Aorta (tissue), 5 donors: ENCODE data around the gene ALDH8A1. TPM values are rescaled to one million over a fixed set of nuclear protein-coding genes. Genes with fewer than 3 reads are reported as not detected.

Source experiments
- ATAC-seq: fragments of 200-7000 bp; cut with Tn5 transposase; one replicate; pipeline ENCODE4 v1.9.1; 2022; ENCODE audit warnings: moderate library complexity; ENCODE audit not compliant: low FRiP score
- DNase-seq, 2 donors: peaks; one replicate each; pipeline ENCODE4 v3.0.0-alpha.2; 2020
- H3K27ac ChIP-seq, 2 donors: one replicate each; pipeline ENCODE4 v1.5.1; 2013; ENCODE audit warnings: low read length in 2 of 2, mild to moderate bottlenecking in 2 of 2, moderate library complexity in 2 of 2, control low read depth in 1 of 2, inconsistent platforms in 1 of 2, low read depth in 1 of 2
- H3K27me3 ChIP-seq, 2 donors: one replicate each; pipeline ENCODE4 v1.6.1; 2013; ENCODE audit warnings: control low read depth in 1 of 2, low read length in 1 of 2, mild to moderate bottlenecking in 1 of 2, moderate library complexity in 1 of 2; ENCODE audit not compliant: insufficient read depth in 2 of 2, control insufficient read depth in 1 of 2
- H3K36me3 ChIP-seq, 2 donors: one replicate each; pipeline ENCODE4 v1.6.1; 2013; ENCODE audit warnings: control low read depth in 1 of 2, low read length in 1 of 2, mild to moderate bottlenecking in 1 of 2; ENCODE audit not compliant: insufficient read depth in 2 of 2, control insufficient read depth in 1 of 2
- H3K4me1 ChIP-seq, 2 donors: one replicate each; pipeline ENCODE4 v1.6.1; 2013; ENCODE audit warnings: low read length in 2 of 2, control low read depth in 1 of 2, mild to moderate bottlenecking in 1 of 2, moderate library complexity in 1 of 2; ENCODE audit not compliant: insufficient read depth in 2 of 2, control insufficient read depth in 1 of 2
- H3K4me3 ChIP-seq, 2 donors: one replicate each; pipeline ENCODE4 v1.5.1; 2013; ENCODE audit warnings: low read length in 2 of 2, control low read depth in 1 of 2, mild to moderate bottlenecking in 1 of 2
- H3K9me3 ChIP-seq: one replicate; pipeline ENCODE4 v1.6.1; 2013; ENCODE audit warnings: mild to moderate bottlenecking, low read length; ENCODE audit not compliant: control insufficient read depth
- WGBS, 2 donors: extraction: QIAGEN DNeasy Blood & Tissue Kit; methylation state at CpG; one replicate each; pipeline ENCODE4 v1.1.7; 2013; 5-methylcytosine and 5-hydroxymethylcytosine counted together
- intact Hi-C, 2 donors: fragments of 100-400 bp; cut with DNase I; formaldehyde crosslinking; loops; one replicate each; pipeline versions ENCODE4 v1.14.2 to v1.15.0; 2022
- polyA plus RNA-seq, 2 donors: library from polyadenylated mRNA; stranded (reverse); fragments of 200-250 nt; gene quantifications; one replicate each; pipeline ENCODE4 v1.2.3, GENCODE V29; 2013
- total RNA-seq, 2 donors: library from RNA; stranded (reverse); fragmentation: NEBNext Ultra II Directional; extraction: Animal tissue kit (Norgen Biotek cat#: 25700); gene quantifications; one replicate each; pipeline ENCODE4 v1.2.1, GENCODE V29; 2021
- donor health status: healthy with polysubstance abuse.
- donor health status: Bipolar disorder and iron deficiency.
- donor health status: DM: no; HTN: no; CAD: no.
- donor health status: DM: no; HTN: no; CAD: no.
- donor health status: DM: yes; HTN: yes; CAD: no.

Gene ALDH8A1
- total and polyA plus RNA-seq, 4 donors, result 0.75 to 4.1 (median 1.7) TPM

- H3K36me3 ChIP-seq, result no peaks in the 10 kb centered on the region
- H3K4me1 ChIP-seq, result no peaks in the 10 kb centered on the region
- H3K9me3 ChIP-seq, result peaks cover 5% of the 10 kb centered on the region
- DNase-seq, result no peak
- WGBS, 2 donors, result 87 to 95% methylated on average over 2 of the region's 2 CpGs
- no peak overlapping the region for H3K27ac ChIP-seq
- no peak for ATAC-seq
- H3K27me3 ChIP-seq, result no peaks in the 10 kb centered on the region
- H3K4me3 ChIP-seq, result no peak overlapping the region
- intact Hi-C loops, result no loop called here
These were observed 53.0 kb downstream of the ALDH8A1 start for GRCh38 chr6:134896910-134897309.

GRCh38 chr6:134894800-134895199 is 55.1 kb downstream of the ALDH8A1 start:
- H3K4me3 ChIP-seq, result no peak overlapping the region
- no peaks in the 10 kb centered on the region for H3K27me3 ChIP-seq
- H3K4me1 ChIP-seq, result no peaks in the 10 kb centered on the region
- 96% methylated on average over 1 of the region's 1 CpG for WGBS, 2 donors
- peaks cover 5% of the 10 kb centered on the region for H3K9me3 ChIP-seq
- intact Hi-C loops, result no loop called here
- ATAC-seq (no peak), DNase-seq (no peak)
- no peak overlapping the region for H3K27ac ChIP-seq
- H3K36me3 ChIP-seq, result no peaks in the 10 kb centered on the region

GRCh38 chr6:134892362-134892761 is 57.5 kb downstream of the ALDH8A1 start:
- no peak for DNase-seq
- Histone ChIP-seq H3K36me3 (no peaks in the 10 kb centered on the region), H3K27me3 (no peaks in the 10 kb centered on the region), H3K9me3 (peaks cover 5% of the 10 kb centered on the region), H3K4me3 (no peak overlapping the region), H3K27ac (no peak overlapping the region), H3K4me1 (no peaks in the 10 kb centered on the region)
- ATAC-seq, result no peak
- intact Hi-C loops, result no loop called here

GRCh38 chr6:134891633-134892032 is 58.3 kb downstream of the ALDH8A1 start:
- intact Hi-C loops, result no loop called here
- H3K9me3 ChIP-seq, result peaks cover 5% of the 10 kb centered on the region
- DNase-seq (no peak), ATAC-seq (no peak)
- H3K4me1 ChIP-seq, result no peaks in the 10 kb centered on the region
- no peaks in the 10 kb centered on the region for H3K27me3 ChIP-seq
- no peak overlapping the region for H3K27ac ChIP-seq
- H3K36me3 ChIP-seq, result no peaks in the 10 kb centered on the region
- H3K4me3 ChIP-seq, result no peak overlapping the region

- Histone ChIP-seq H3K27ac (no peak overlapping the region), H3K4me3 (no peak overlapping the region), H3K9me3 (peaks cover 5% of the 10 kb centered on the region), H3K4me1 (no peaks in the 10 kb centered on the region), H3K36me3 (no peaks in the 10 kb centered on the region), H3K27me3 (no peaks in the 10 kb centered on the region)
- DNase-seq, result no peak
- ATAC-seq, result no peak
- 74 to 81% methylated on average over 3 of the region's 3 CpGs for WGBS, 2 donors
- intact Hi-C loops, result loop anchor here (5.0 to 10.0 kb wide), 2 partner anchors 254 to 981 kb away; no protein-coding TSS in a partner anchor
These were observed 61.6 kb downstream of the ALDH8A1 start for GRCh38 chr6:134888316-134888715.

GRCh38 chr6:134884752-134885151 is 65.1 kb downstream of the ALDH8A1 start:
- H3K27me3 ChIP-seq, result no peaks in the 10 kb centered on the region
- WGBS, 2 donors, result 97% methylated on average over 3 of the region's 3 CpGs
- intact Hi-C loops, result loop anchor here (5.0 to 10.0 kb wide), 3 partner anchors 250 to 977 kb away; no protein-coding TSS in a partner anchor

GRCh38 chr6:134883314-134883713 is 66.6 kb downstream of the ALDH8A1 start:
- 7 to 9% methylated on average over 1 of the region's 1 CpG for WGBS, 2 donors
- Histone ChIP-seq H3K27me3 (no peaks in the 10 kb centered on the region), H3K4me1 (no peaks in the 10 kb centered on the region), H3K4me3 (no peak overlapping the region), H3K36me3 (no peaks in the 10 kb centered on the region), H3K27ac (no peak overlapping the region), H3K9me3 (no peaks in the 10 kb centered on the region)
- ATAC-seq, result no peak
- intact Hi-C loops, result loop anchor here (2.0 to 10.0 kb wide), 3 partner anchors 249 to 727 kb away; no protein-coding TSS in a partner anchor
- DNase-seq, result no peak

More at GRCh38 chr6:134884752-134885151, 65.1 kb downstream of the ALDH8A1 start:
- Histone ChIP-seq H3K9me3 (no peaks in the 10 kb centered on the region), H3K27ac (no peak overlapping the region), H3K36me3 (no peaks in the 10 kb centered on the region), H3K4me1 (no peaks in the 10 kb centered on the region), H3K4me3 (no peak overlapping the region)
- ATAC-seq (no peak), DNase-seq (no peak)

GRCh38 chr6:134882426-134883038 is 67.4 kb downstream of the ALDH8A1 start:
- ATAC-seq (peak; percentile 88), DNase-seq (peak; percentile 77 to 84)
- Histone ChIP-seq H3K4me3 (no peak overlapping the region), H3K27me3 (no peaks in the 10 kb centered on the region), H3K9me3 (no peaks in the 10 kb centered on the region), H3K4me1 (no peaks in the 10 kb centered on the region), H3K36me3 (no peaks in the 10 kb centered on the region), H3K27ac (no peak overlapping the region)
- 5 to 9% methylated on average over 10 of the region's 10 CpGs for WGBS, 2 donors
- intact Hi-C loops, result loop anchor here (1.0 to 10.0 kb wide), 4 partner anchors 248 to 726 kb away; no protein-coding TSS in a partner anchor

GRCh38 chr6:134880487-134881190 is 69.3 kb downstream of the ALDH8A1 start:
- Histone ChIP-seq H3K4me3 (no peak overlapping the region), H3K9me3 (no peaks in the 10 kb centered on the region), H3K4me1 (no peaks in the 10 kb centered on the region), H3K27ac (no peak overlapping the region), H3K27me3 (no peaks in the 10 kb centered on the region), H3K36me3 (no peaks in the 10 kb centered on the region)
- no peak for ATAC-seq
- intact Hi-C loops, result loop anchor here (5.0 to 10.0 kb wide), 2 partner anchors 246 to 708 kb away; no protein-coding TSS in a partner anchor
- 61 to 72% methylated on average over 5 of the region's 5 CpGs for WGBS, 2 donors
- no peak for DNase-seq
